Suprapubic skin (tissue), 4 donors: ENCODE measurements around the gene GRIK3.

Experiments used
- EP300 ChIP-seq: sonication (generic); formaldehyde crosslinking; IDR thresholded peaks from one replicate; pipeline ENCODE4 v1.6.1; 2017; ENCODE audit warnings: antibody characterized with exemption
- POLR2A ChIP-seq, 2 donors: fragments of 450-650 bp; IDR thresholded peaks; one replicate each; pipeline ENCODE4 v1.6.1; 2017; ENCODE audit warnings: antibody characterized with exemption in 2 of 2, mild to moderate bottlenecking in 2 of 2, moderate library complexity in 2 of 2
- POLR2AphosphoS5 ChIP-seq, 3 donors: sonication (generic); formaldehyde crosslinking; IDR thresholded peaks; one replicate each; pipeline ENCODE4 v1.6.1; 2017; ENCODE audit warnings: antibody characterized with exemption in 3 of 3
- TF ChIP-seq, protein P1 (sequence below), 2 donors: fragments of 200-600 bp in 1 of 2; fragments of 450-650 bp in 1 of 2; sonication (generic) in 1 of 2; IDR thresholded peaks; one replicate each; pipeline ENCODE4 v1.5.1; 2016 to 2019; ENCODE audit warnings: antibody characterized with exemption in 2 of 2, mild to moderate bottlenecking in 1 of 2, moderate library complexity in 1 of 2

DNA sequence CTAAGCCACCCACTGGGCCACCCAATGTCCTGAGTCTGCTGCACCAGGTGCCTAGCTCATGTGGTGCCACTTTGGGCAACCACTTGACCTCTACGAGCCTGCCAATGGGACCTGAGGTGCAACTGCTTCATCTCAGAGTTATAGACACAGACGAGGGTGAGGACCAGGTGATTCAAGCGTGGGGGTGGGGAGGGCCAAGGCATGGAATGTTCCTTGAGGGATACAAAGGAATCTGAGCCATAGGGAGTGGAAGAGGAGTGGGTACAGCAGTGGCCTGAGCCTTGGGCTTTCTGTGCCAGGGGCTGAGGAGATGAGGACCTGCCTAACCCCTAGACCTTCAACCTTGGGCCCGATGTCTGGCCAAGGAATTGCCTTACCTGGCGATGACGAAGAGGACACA lies 209.1 kb downstream of the GRIK3 start:
- TF ChIP-seq, protein P1, sequence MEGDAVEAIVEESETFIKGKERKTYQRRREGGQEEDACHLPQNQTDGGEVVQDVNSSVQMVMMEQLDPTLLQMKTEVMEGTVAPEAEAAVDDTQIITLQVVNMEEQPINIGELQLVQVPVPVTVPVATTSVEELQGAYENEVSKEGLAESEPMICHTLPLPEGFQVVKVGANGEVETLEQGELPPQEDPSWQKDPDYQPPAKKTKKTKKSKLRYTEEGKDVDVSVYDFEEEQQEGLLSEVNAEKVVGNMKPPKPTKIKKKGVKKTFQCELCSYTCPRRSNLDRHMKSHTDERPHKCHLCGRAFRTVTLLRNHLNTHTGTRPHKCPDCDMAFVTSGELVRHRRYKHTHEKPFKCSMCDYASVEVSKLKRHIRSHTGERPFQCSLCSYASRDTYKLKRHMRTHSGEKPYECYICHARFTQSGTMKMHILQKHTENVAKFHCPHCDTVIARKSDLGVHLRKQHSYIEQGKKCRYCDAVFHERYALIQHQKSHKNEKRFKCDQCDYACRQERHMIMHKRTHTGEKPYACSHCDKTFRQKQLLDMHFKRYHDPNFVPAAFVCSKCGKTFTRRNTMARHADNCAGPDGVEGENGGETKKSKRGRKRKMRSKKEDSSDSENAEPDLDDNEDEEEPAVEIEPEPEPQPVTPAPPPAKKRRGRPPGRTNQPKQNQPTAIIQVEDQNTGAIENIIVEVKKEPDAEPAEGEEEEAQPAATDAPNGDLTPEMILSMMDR (IDR thresholded peaks at IDR 0.05) = no peak
- TF ChIP-seq POLR2AphosphoS5 (IDR thresholded peaks at IDR 0.05) = no peak
- TF ChIP-seq POLR2A (IDR thresholded peaks at IDR 0.05) = no peak
- no peak for TF ChIP-seq EP300
